HepG2 (cell line): ENCODE data around the gene MED1. TPM values are rescaled to one million over a fixed set of nuclear protein-coding genes. Genes with fewer than 3 reads are reported as not detected.
A peak's percentile ranks its signal among the peaks of the same experiment; 100 is the strongest.

Source experiments
- ARID5B ChIP-seq: IDR thresholded peaks from 2 replicates; pipeline ENCODE4 v1.4.0; 2020; ENCODE audit warnings: mild to moderate bottlenecking, missing genetic modification reagents
- BRCA1 ChIP-seq: sonication (generic); formaldehyde crosslinking; IDR thresholded peaks from 2 replicates; pipeline ENCODE4 v1.4.0; 2020; ENCODE audit warnings: missing genetic modification reagents
- GATAD2A ChIP-seq: IDR thresholded peaks from 2 replicates; pipeline ENCODE4 v1.6.1; 2016
- HOXA5 ChIP-seq: sonication (generic); formaldehyde crosslinking; IDR thresholded peaks from 2 replicates; pipeline ENCODE4 v1.4.0; 2020; ENCODE audit warnings: missing genetic modification reagents
- KLF15 ChIP-seq: sonication (generic); formaldehyde crosslinking; IDR thresholded peaks from 2 replicates; pipeline ENCODE4 v1.8.1; 2023; ENCODE audit warnings: borderline replicate concordance, mild to moderate bottlenecking, inconsistent platforms, missing genetic modification reagents, mixed read lengths
- NR3C1 ChIP-seq: sonication (generic); formaldehyde crosslinking; IDR thresholded peaks from 2 replicates; pipeline ENCODE4 v1.4.0; 2020; ENCODE audit warnings: missing genetic modification reagents
- POLR2AphosphoS5 ChIP-seq: IDR thresholded peaks from 2 replicates; pipeline ENCODE4 v1.6.1; 2012; ENCODE audit warnings: low read depth, low read length
- RNF2 ChIP-seq: fragments of 450-650 bp; conservative IDR thresholded peaks from 2 replicates; pipeline ENCODE4 v1.6.1; 2016; ENCODE audit warnings: low read depth
- SOX5 ChIP-seq: IDR thresholded peaks from 2 replicates; pipeline ENCODE4 v1.6.1; 2016; ENCODE audit warnings: borderline replicate concordance
- YY1 ChIP-seq: IDR thresholded peaks from 2 replicates; pipeline ENCODE4 v1.6.1; 2011; ENCODE audit warnings: low read length, low read depth, moderate library complexity, mild to moderate bottlenecking; ENCODE audit not compliant: insufficient read depth, insufficient replicate concordance
- ZBTB42 ChIP-seq: sonication (generic); formaldehyde crosslinking; IDR thresholded peaks from 2 replicates; pipeline ENCODE4 v1.5.0; 2020; ENCODE audit warnings: mild to moderate bottlenecking, missing genetic modification reagents
- ZC3H4 ChIP-seq: sonication (generic); formaldehyde crosslinking; IDR thresholded peaks from 2 replicates; pipeline ENCODE4 v1.4.0; 2020; ENCODE audit warnings: missing genetic modification reagents, borderline replicate concordance
- ZFP36 ChIP-seq: fragments of 150-350 bp; IDR thresholded peaks from 2 replicates; pipeline ENCODE4 v1.6.1; 2018; ENCODE audit warnings: borderline replicate concordance, low read length, low read depth; ENCODE audit not compliant: partially characterized antibody
- ZFP37 ChIP-seq: sonication (generic); formaldehyde crosslinking; IDR thresholded peaks from 2 replicates; pipeline ENCODE4 v1.4.0; 2020; ENCODE audit warnings: missing genetic modification reagents, borderline replicate concordance
- ZNF30 ChIP-seq: sonication (generic); formaldehyde crosslinking; IDR thresholded peaks from 2 replicates; pipeline ENCODE4 v1.5.0; 2020; ENCODE audit warnings: mild to moderate bottlenecking, missing genetic modification reagents
- ZNF33B ChIP-seq: sonication (generic); formaldehyde crosslinking; IDR thresholded peaks from 2 replicates; pipeline ENCODE4 v1.5.1; 2020; ENCODE audit warnings: mild to moderate bottlenecking, missing genetic modification reagents
- ZNF367 ChIP-seq: sonication (generic); formaldehyde crosslinking; IDR thresholded peaks from 2 replicates; pipeline ENCODE4 v1.4.0; 2020; ENCODE audit warnings: missing genetic modification reagents, borderline replicate concordance
- ZNF382 ChIP-seq: sonication (generic); formaldehyde crosslinking; IDR thresholded peaks from 2 replicates; pipeline ENCODE4 v1.5.0; 2020; ENCODE audit warnings: missing genetic modification reagents, mild to moderate bottlenecking, borderline replicate concordance
- ZNF567 ChIP-seq: sonication (generic); formaldehyde crosslinking; IDR thresholded peaks from 2 replicates; pipeline ENCODE4 v1.8.1; 2023; ENCODE audit warnings: mild to moderate bottlenecking, missing genetic modification reagents, borderline replicate concordance
- ZNF749 ChIP-seq: sonication (generic); formaldehyde crosslinking; IDR thresholded peaks from 2 replicates; pipeline ENCODE4 v1.8.0; 2022; ENCODE audit warnings: mild to moderate bottlenecking, missing genetic modification reagents, moderate library complexity, borderline replicate concordance
- polyA plus RNA-seq, 8 experiments: library from polyadenylated mRNA; depleted of rRNA in 3 of 8; stranded (reverse) in 7 of 8; unstranded in 1 of 8; fragments of >200 nt; fragmentation: Illumina TruSeq in 4 of 8; extraction: Trizol in 4 of 8; gene quantifications; 2 replicates each; pipeline versions ENCODE4 v1.2.1 to v1.2.3, GENCODE V29; 2011 to 2016; ENCODE audit warnings: low read depth in 4 of 8, missing spikeins in 1 of 8, mixed read lengths in 1 of 8; ENCODE audit not compliant: insufficient read depth in 1 of 8
- total RNA-seq, 5 experiments: library from RNA; depleted of rRNA; stranded (reverse); fragments of >200 nt; fragmentation: Illumina TruSeq; extraction: Trizol; gene quantifications; 2 replicates each; pipeline ENCODE4 v1.2.3, GENCODE V29; 2016; ENCODE audit warnings: low read depth in 1 of 5
- TF ChIP-seq, protein P1 (sequence below): sonication (generic); formaldehyde crosslinking; IDR thresholded peaks from 2 replicates; pipeline ENCODE4 v1.5.1; 2020; ENCODE audit warnings: missing genetic modification reagents, mild to moderate bottlenecking, borderline replicate concordance
- TF ChIP-seq, protein P2 (sequence below): sonication (generic); formaldehyde crosslinking; IDR thresholded peaks from 2 replicates; pipeline ENCODE4 v1.4.0; 2020; ENCODE audit warnings: missing genetic modification reagents, borderline replicate concordance
- TF ChIP-seq, protein P3 (sequence below): sonication (generic); formaldehyde crosslinking; IDR thresholded peaks from 2 replicates; pipeline ENCODE4 v1.4.0; 2020; ENCODE audit warnings: missing genetic modification reagents

Gene MED1
- total and polyA plus RNA-seq, 2 of the 13 experiments (the other 11 are each of a cell fraction or from before 2014, with no cell fraction given) = 37.5 to 40.1 TPM

GRCh38 chr17:39450051-39450450, 1.0 kb downstream of the MED1 start (continued):
- TF ChIP-seq, protein P1, sequence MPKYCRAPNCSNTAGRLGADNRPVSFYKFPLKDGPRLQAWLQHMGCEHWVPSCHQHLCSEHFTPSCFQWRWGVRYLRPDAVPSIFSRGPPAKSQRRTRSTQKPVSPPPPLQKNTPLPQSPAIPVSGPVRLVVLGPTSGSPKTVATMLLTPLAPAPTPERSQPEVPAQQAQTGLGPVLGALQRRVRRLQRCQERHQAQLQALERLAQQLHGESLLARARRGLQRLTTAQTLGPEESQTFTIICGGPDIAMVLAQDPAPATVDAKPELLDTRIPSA = no peak
- TF ChIP-seq, protein P2, sequence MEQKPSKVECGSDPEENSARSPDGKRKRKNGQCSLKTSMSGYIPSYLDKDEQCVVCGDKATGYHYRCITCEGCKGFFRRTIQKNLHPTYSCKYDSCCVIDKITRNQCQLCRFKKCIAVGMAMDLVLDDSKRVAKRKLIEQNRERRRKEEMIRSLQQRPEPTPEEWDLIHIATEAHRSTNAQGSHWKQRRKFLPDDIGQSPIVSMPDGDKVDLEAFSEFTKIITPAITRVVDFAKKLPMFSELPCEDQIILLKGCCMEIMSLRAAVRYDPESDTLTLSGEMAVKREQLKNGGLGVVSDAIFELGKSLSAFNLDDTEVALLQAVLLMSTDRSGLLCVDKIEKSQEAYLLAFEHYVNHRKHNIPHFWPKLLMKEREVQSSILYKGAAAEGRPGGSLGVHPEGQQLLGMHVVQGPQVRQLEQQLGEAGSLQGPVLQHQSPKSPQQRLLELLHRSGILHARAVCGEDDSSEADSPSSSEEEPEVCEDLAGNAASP (CRISPR knock-in tag) = no peak
- TF ChIP-seq RNF2 = no peak
- peak; percentile 60; the same call in 1 of the 2 replicates for TF ChIP-seq ARID5B (CRISPR knock-in tag)
- no peak for TF ChIP-seq NR3C1 (CRISPR knock-in tag)
- TF ChIP-seq ZNF33B (CRISPR knock-in tag) = no peak
- TF ChIP-seq SOX5 = peak; percentile 61; the same call in 1 of the 2 replicates
- TF ChIP-seq ZBTB42 (CRISPR knock-in tag) = no peak
- TF ChIP-seq ZNF30 (CRISPR knock-in tag) = no peak
- no peak for TF ChIP-seq ZNF367 (CRISPR knock-in tag)
- no peak for TF ChIP-seq YY1
- no peak for TF ChIP-seq ZNF567 (CRISPR knock-in tag)
- no peak for TF ChIP-seq ZFP36
- no peak for TF ChIP-seq ZNF749 (CRISPR knock-in tag)
- TF ChIP-seq, protein P3, sequence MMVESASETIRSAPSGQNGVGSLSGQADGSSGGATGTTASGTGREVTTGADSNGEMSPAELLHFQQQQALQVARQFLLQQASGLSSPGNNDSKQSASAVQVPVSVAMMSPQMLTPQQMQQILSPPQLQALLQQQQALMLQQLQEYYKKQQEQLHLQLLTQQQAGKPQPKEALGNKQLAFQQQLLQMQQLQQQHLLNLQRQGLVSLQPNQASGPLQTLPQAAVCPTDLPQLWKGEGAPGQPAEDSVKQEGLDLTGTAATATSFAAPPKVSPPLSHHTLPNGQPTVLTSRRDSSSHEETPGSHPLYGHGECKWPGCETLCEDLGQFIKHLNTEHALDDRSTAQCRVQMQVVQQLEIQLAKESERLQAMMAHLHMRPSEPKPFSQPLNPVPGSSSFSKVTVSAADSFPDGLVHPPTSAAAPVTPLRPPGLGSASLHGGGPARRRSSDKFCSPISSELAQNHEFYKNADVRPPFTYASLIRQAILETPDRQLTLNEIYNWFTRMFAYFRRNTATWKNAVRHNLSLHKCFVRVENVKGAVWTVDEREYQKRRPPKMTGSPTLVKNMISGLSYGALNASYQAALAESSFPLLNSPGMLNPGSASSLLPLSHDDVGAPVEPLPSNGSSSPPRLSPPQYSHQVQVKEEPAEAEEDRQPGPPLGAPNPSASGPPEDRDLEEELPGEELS (CRISPR knock-in tag) = peak; percentile 58
- TF ChIP-seq BRCA1 (CRISPR knock-in tag) = no peak
- TF ChIP-seq ZFP37 (CRISPR knock-in tag) = no peak
- no peak for TF ChIP-seq KLF15 (CRISPR knock-in tag)
- no peak for TF ChIP-seq ZC3H4 (CRISPR knock-in tag)
- TF ChIP-seq POLR2AphosphoS5 = no peak
- no peak for TF ChIP-seq ZNF382 (CRISPR knock-in tag)
- no peak for TF ChIP-seq HOXA5 (CRISPR knock-in tag)
- TF ChIP-seq GATAD2A = no peak; the same call in 1 of the 2 replicates
